Sciatic nerve (tissue), 2 donors: ENCODE results near the gene LSM14B. TPM values are rescaled to one million over a fixed set of nuclear protein-coding genes. Genes with fewer than 3 reads are reported as not detected.
"Not testable (repeated sequence)": the region's sequence is repeated elsewhere in the genome, so short reads cannot be mapped to it uniquely, and the experiment has no call there.

Experiments used
- ATAC-seq: fragments of 200-7000 bp; cut with Tn5 transposase; one replicate; pipeline ENCODE4 v1.9.1; 2020; ENCODE audit warnings: mild to moderate bottlenecking, moderate library complexity
- DNase-seq: peaks from one replicate; pipeline ENCODE4 v3.0.0-alpha.2; 2020; ENCODE audit warnings: low spot score
- intact Hi-C: fragments of 100-400 bp; cut with DNase I; formaldehyde crosslinking; loops from one replicate; pipeline ENCODE4 v1.14.2; 2022
- total RNA-seq: library from RNA; stranded (reverse); fragmentation: NEBNext Ultra II Directional; extraction: Animal tissue kit (Norgen Biotek cat#: 25700); gene quantifications from one replicate; pipeline ENCODE4 v1.2.1, GENCODE V29; 2021
- donor health status: DM: no; HTN: no; CAD: no.
- donor health status: DM: no; HTN: no; CAD: no.

Gene LSM14B
- 26.5 TPM for total RNA-seq

- peak; percentile 96 for DNase-seq
- peak; percentile 96 for ATAC-seq
- intact Hi-C loops: loop anchor here (10.0 kb wide), 1 partner anchor 57 kb away; the partner anchor contains the start of gene TAF4
These were observed at the start of gene LSM14B for GRCh38 chr20:62121776-62122653. Gene LSM14B, plus strand, starts transcription at chr20:62122475. Its CDS starts 192 bp downstream, at chr20:62122667.

- no peak for DNase-seq
These were observed 49.0 kb upstream of the LSM14B start for GRCh38 chr20:62073323-62073722.

GRCh38 chr20:62079166-62079565 is 43.1 kb upstream of the LSM14B start:
- intact Hi-C loops: no loop called here
- ATAC-seq (no peak), DNase-seq (no peak)

More at GRCh38 chr20:62073323-62073722, 49.0 kb upstream of the LSM14B start:
- intact Hi-C loops: no loop called here
- no peak for ATAC-seq

GRCh38 chr20:62080249-62080990 is 41.9 kb upstream of the LSM14B start:
- DNase-seq: no peak
- no peak for ATAC-seq
- intact Hi-C loops: no loop called here

- intact Hi-C loops: no loop called here
- ATAC-seq (no peak), DNase-seq (no peak)
These were observed 39.0 kb upstream of the LSM14B start for GRCh38 chr20:62083312-62083711.

GRCh38 chr20:62084224-62084623 is 38.1 kb upstream of the LSM14B start:
- DNase-seq, intact Hi-C loops, ATAC-seq: not testable (repeated sequence)

- ATAC-seq: no peak
- intact Hi-C loops: no loop called here
- no peak for DNase-seq
These were observed 37.1 kb upstream of the LSM14B start for GRCh38 chr20:62085206-62085605.

GRCh38 chr20:62087227-62087626 is 35.0 kb upstream of the LSM14B start:
- intact Hi-C loops: no loop called here
- DNase-seq: no peak
- no peak for ATAC-seq

- DNase-seq (no peak), ATAC-seq (no peak)
- intact Hi-C loops: no loop called here
These were observed 34.6 kb upstream of the LSM14B start for GRCh38 chr20:62087632-62088031.

- ATAC-seq (no peak), DNase-seq (no peak)
- intact Hi-C loops: no loop called here
These were observed 33.8 kb upstream of the LSM14B start for GRCh38 chr20:62088258-62089127.

- intact Hi-C loops: no loop called here
- DNase-seq (no peak), ATAC-seq (no peak)
These were observed 32.9 kb upstream of the LSM14B start for GRCh38 chr20:62089393-62089792.

- ATAC-seq (no peak), DNase-seq (no peak)
- intact Hi-C loops: no loop called here
These were observed 25.6 kb upstream of the LSM14B start for GRCh38 chr20:62096421-62097380.

- ATAC-seq: no peak
- intact Hi-C loops: no loop called here
- no peak for DNase-seq
These were observed 24.3 kb upstream of the LSM14B start for GRCh38 chr20:62097881-62098407.

GRCh38 chr20:62101078-62101477 is 21.2 kb upstream of the LSM14B start:
- intact Hi-C loops: no loop called here
- ATAC-seq (no peak), DNase-seq (no peak)

GRCh38 chr20:62103508-62104233 is 18.6 kb upstream of the LSM14B start:
- DNase-seq: no peak
- intact Hi-C loops: no loop called here
- ATAC-seq: no peak

- DNase-seq: no peak
- intact Hi-C loops: no loop called here
- no peak for ATAC-seq
These were observed 18.0 kb upstream of the LSM14B start for GRCh38 chr20:62104234-62104789.

GRCh38 chr20:62104791-62105345 is 17.4 kb upstream of the LSM14B start:
- no peak for DNase-seq
- no peak for ATAC-seq
- intact Hi-C loops: no loop called here
